Fibroblast of peridontal ligament (primary cell): ENCODE measurements around the gene ZNF292.
"Not testable (repeated sequence)": the region's sequence is repeated elsewhere in the genome, so short reads cannot be mapped to it uniquely, and the experiment has no call there.

Source experiments
- DNase-seq: peaks from one replicate; pipeline ENCODE4 v3.0.0-alpha.2; 2010; ENCODE audit errors: extremely low read depth

The ZNF292 gene

GRCh38 chr6:87213364-87213763, 58.0 kb downstream of the ZNF292 start:
- DNase-seq: no peak

- no peak for DNase-seq
Observed at GRCh38 chr6:87214831-87215230, 59.5 kb downstream of the ZNF292 start.

DNA sequence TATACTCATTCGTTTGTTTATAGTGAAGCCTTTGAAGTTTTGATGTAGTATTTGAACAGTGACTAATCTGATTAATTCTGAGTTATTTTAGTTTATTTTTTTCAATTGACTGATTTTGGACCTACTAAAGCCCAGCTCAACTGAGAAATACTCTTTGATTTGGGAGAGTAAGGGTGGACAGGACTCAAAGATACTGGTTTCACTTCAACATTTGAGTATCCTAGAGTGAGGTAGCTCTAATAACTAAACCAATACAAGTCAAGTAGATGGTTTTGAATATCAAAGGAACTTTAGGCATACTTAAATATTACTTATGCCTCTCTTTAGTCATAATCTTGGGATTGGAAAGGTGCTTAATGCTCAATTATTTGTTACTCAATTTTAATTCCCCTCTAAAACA, 65.6 kb downstream of the ZNF292 start:
- no peak for DNase-seq

DNA sequence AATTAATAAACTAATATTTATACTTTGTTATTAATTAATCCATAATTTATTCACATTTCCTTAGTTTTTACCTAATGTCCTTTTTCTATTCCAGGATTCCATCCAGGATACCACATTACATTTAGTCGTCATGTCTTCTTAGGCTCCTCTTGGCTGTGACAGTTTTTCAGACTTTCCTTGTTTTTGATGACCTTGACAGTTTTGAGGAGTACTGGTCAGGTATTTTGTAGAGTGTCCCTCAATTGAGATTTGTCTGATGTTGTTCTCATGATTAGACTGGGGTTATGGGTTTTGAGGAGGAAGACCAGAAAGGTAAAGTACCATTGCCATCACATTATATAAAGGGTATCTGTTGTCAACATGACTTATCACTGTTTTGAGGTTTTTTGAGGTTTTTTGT, 67.3 kb downstream of the ZNF292 start:
- no peak for DNase-seq

GRCh38 chr6:87224971-87225370, 69.6 kb downstream of the ZNF292 start:
- DNase-seq: no peak

DNA sequence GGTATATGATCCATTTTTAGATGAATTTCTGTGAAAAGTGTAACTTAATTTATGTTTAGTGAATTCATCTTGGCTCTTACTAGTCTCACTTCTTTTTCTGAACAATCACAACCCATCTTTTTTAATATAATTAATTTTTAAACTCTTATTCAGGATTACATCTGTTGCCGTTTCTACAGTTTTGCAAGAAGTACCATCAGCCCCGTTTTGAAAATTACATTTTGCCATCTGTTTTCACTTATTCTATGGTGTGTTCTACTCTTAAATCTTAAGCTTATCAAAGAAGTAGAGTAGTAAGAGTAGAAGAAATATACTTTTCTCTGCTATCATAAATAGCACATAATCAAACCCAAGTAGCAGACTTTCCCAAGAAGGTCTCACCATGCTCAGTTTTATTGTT, 70.1 kb downstream of the ZNF292 start:
- peak; percentile 15 for DNase-seq

DNA sequence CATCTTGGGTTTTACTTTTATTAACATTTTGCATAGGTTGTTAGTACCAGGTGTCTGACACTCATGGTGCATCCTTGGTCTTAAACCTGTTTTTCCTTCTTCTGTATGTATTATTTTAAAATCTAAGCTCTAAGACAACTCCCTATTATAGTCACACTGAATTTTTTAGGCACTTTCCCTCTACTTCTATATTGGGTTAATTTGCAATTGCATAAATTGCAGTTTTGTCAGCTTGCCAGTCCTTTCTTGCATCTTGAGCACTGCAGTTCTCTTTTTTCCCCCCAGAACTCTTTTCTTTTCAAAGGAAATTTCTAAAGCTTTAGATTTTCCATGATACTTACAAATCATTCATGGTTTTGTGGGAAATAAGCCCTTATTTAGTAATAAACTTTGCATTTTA, 70.6 kb downstream of the ZNF292 start:
- DNase-seq: no peak

GRCh38 chr6:87230801-87231200, 75.4 kb downstream of the ZNF292 start:
- peak; percentile 11 for DNase-seq

DNA sequence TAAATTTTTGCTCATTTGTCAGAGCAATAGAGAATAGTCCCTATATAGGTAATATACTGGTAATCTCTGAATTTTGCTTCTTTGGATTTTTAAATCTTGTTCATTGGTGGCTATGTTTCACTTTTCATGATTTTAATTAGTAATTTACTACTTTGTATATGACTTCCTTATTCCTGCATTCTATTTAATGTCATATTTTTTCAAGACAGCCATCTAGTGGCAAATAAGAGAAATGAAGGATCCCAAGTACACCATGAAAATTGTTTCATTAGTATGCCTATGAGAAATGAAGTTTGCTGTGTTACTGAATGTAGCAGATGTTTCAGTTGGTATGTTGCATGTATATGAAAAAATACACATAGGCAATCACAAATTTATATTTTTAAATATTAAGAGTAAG, 82.4 kb downstream of the ZNF292 start:
- DNase-seq: peak; percentile 60

DNA sequence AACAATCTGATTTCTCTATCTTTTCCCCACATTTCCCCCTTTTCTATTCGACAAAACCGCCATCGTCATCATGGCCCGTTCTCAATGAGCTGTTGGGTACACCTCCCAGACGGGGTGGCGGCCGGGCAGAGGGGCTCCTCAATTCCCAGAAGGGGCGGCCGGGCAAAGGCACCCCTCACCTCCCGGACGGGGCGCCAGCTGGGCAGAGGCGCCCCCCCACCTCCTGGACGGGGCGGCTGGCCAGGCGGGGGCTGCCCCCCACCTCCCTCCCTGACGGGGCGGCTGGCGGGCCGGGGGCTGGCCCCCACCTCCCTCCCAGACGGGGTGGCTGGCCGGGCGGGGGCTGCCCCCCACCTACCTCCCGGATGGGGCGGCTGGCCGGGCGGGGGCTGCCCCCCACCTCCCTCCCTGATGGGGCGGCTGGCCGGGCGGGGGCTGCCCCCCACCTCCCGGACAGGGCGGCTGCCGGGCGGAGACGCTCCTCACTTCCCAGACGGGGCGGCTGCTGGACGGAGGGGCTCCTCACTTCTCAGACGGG, 83.8 kb downstream of the ZNF292 start:
- not testable (repeated sequence) for DNase-seq

DNA sequence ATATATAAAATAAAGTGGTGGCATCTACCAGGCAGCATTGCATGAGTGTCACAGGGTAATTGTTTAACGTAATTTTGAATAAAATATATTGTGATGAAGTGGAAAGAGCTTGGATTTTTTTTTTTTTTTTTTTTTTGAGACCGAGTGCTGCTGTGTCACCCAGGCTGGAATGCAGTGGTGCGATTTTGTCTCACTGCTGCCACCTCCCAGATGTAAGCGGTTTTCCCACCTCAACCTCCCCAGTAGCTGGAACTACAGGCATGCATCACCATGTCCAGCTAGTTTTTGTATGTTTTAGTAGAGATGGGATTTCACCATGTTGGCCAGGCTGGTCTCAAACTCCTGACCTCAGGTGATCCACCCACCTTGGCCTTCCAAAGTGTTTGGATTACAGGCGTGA, 85.9 kb downstream of the ZNF292 start:
- no peak for DNase-seq

DNA sequence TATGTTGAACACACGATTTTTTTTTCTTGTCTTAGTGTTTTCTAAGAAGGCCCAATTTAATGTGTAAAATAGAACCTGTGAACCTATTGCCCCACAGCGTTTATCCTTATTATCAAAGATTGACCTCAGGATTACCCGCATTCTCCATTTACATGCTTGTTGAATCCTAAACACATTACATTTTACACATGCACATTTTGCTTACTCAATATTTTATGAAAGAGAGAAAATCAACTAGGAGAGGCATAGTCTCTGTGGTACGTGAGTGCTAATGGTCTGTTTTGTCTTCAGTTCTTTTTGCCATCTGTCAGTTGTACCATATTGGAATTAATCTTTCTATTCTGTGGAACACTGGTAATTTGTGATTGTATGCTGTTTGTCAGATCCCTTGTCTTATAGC, 86.9 kb downstream of the ZNF292 start:
- no peak for DNase-seq

- DNase-seq: no peak
Observed at GRCh38 chr6:87243812-87244211, 88.4 kb downstream of the ZNF292 start.

- DNase-seq: no peak
Observed at GRCh38 chr6:87244380-87244779, 89.0 kb downstream of the ZNF292 start.

DNA sequence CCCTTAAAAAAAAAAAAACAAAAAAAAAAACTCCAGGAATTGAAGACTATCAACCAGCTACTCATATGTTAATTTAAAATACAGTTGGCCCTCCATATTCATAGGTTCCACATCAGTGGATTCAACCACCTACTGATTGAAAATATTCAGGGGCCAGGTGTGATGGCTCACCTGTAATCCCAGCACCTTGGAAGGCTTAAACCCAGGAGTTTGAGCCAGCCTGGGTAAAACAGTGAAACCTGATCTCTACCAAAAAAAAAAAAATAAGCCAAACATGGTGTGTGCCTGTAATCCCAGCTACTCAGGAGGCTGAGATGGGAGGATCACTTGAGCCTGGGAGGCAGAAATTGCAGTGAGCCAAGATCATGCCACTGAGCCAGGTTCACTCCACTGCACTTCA, 94.7 kb downstream of the ZNF292 start:
- DNase-seq: no peak

- no peak for DNase-seq
Observed at GRCh38 chr6:87251225-87251624, 95.9 kb downstream of the ZNF292 start.

DNA sequence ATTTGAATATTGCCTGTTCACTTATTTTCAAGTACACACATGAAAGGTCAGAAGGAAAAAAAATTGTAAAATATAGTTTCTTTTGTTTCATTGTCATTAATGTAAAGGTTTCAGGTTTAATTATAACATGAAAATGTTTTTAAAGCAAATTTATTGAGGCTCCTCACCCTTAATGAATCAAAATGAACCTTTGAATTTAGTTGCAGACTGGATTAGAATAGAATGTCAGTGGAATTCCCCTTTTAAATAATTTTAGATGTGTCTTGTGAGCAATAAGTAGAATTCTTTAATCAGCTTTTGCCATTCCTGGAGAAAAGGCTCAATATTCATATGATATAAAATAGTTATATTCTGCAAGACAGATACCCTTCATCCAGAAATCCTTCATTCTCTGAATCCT, 96.4 kb downstream of the ZNF292 start:
- DNase-seq: no peak

- no peak for DNase-seq
Observed at GRCh38 chr6:87257046-87257445, 101.7 kb downstream of the ZNF292 start.

- DNase-seq: no peak
Observed at GRCh38 chr6:87257565-87257964, 102.2 kb downstream of the ZNF292 start.

- DNase-seq: no peak
Observed at GRCh38 chr6:87257975-87258374, 102.6 kb downstream of the ZNF292 start.

- no peak for DNase-seq
Observed at GRCh38 chr6:87259791-87260190, 104.4 kb downstream of the ZNF292 start.

GRCh38 chr6:87261534-87261933, 106.2 kb downstream of the ZNF292 start:
- DNase-seq: no peak

- no peak for DNase-seq
Observed at GRCh38 chr6:87264481-87264880, 109.1 kb downstream of the ZNF292 start.

GRCh38 chr6:87274660-87275274, 119.4 kb downstream of the ZNF292 start:
- peak; percentile 77 for DNase-seq
